ENCODE results near the gene SLC25A21. TPM values are rescaled to one million over a fixed set of nuclear protein-coding genes. Genes with fewer than 3 reads are reported as not detected.

The SLC25A21 gene
- total and polyA plus RNA-seq, 2 of the 13 experiments (the other 11 are each of a cell fraction or from before 2014, with no cell fraction given), result 1.9 to 2.9 TPM

- TF ChIP-seq SOX6 (IDR thresholded peaks at IDR 0.05) (no peak), SOX6 (CRISPR knock-in tag; IDR thresholded peaks at IDR 0.05) (0 out of 2 replicates have a peak, but pooled peaks have one; percentile 20), TOE1 (CRISPR knock-in tag; IDR thresholded peaks at IDR 0.05) (no peak), ZNF275 (CRISPR knock-in tag; IDR thresholded peaks at IDR 0.05; ENCODE audit: borderline replicate concordance) (no peak), ZNF414 (CRISPR knock-in tag; IDR thresholded peaks at IDR 0.05) (no peak), CAMTA2 (CRISPR knock-in tag; IDR thresholded peaks at IDR 0.05; ENCODE audit: borderline replicate concordance) (no peak), NCOA5 (CRISPR knock-in tag; IDR thresholded peaks at IDR 0.05) (no peak), ZNF720 (CRISPR knock-in tag; IDR thresholded peaks at IDR 0.05) (no peak), ZNF574 (CRISPR knock-in tag; IDR thresholded peaks at IDR 0.05) (no peak), FOXJ3 (CRISPR knock-in tag; IDR thresholded peaks at IDR 0.05; ENCODE audit: borderline replicate concordance) (no peak), GATAD2A (CRISPR knock-in tag; IDR thresholded peaks at IDR 0.05) (peak; percentile 79), FOXP1 (IDR thresholded peaks at IDR 0.05) (no peak), FOXP1 (CRISPR knock-in tag; IDR thresholded peaks at IDR 0.05) (peak; percentile 81), ZNF143 (CRISPR knock-in tag; IDR thresholded peaks at IDR 0.05) (no peak), KAT2B (IDR thresholded peaks at IDR 0.05; ENCODE audit: borderline replicate concordance, low read depth, low read length) (no peak), EZH2 (conservative IDR thresholded peaks at IDR 0.05; ENCODE audit: low read depth, low read length) (no peak), NR2F1 (CRISPR knock-in tag; IDR thresholded peaks at IDR 0.05) (peak; percentile 63 to 95), YEATS2 (CRISPR knock-in tag; IDR thresholded peaks at IDR 0.05; ENCODE audit: borderline replicate concordance) (no peak), HHEX (CRISPR knock-in tag; IDR thresholded peaks at IDR 0.05) (no peak)
- TF ChIP-seq, protein P1, sequence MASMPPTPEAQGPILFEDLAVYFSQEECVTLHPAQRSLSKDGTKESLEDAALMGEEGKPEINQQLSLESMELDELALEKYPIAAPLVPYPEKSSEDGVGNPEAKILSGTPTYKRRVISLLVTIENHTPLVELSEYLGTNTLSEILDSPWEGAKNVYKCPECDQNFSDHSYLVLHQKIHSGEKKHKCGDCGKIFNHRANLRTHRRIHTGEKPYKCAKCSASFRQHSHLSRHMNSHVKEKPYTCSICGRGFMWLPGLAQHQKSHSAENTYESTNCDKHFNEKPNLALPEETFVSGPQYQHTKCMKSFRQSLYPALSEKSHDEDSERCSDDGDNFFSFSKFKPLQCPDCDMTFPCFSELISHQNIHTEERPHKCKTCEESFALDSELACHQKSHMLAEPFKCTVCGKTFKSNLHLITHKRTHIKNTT (CRISPR knock-in tag; IDR thresholded peaks at IDR 0.05), result no peak
- TF ChIP-seq, protein P2, sequence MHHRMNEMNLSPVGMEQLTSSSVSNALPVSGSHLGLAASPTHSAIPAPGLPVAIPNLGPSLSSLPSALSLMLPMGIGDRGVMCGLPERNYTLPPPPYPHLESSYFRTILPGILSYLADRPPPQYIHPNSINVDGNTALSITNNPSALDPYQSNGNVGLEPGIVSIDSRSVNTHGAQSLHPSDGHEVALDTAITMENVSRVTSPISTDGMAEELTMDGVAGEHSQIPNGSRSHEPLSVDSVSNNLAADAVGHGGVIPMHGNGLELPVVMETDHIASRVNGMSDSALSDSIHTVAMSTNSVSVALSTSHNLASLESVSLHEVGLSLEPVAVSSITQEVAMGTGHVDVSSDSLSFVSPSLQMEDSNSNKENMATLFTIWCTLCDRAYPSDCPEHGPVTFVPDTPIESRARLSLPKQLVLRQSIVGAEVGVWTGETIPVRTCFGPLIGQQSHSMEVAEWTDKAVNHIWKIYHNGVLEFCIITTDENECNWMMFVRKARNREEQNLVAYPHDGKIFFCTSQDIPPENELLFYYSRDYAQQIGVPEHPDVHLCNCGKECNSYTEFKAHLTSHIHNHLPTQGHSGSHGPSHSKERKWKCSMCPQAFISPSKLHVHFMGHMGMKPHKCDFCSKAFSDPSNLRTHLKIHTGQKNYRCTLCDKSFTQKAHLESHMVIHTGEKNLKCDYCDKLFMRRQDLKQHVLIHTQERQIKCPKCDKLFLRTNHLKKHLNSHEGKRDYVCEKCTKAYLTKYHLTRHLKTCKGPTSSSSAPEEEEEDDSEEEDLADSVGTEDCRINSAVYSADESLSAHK (CRISPR knock-in tag; IDR thresholded peaks at IDR 0.05; ENCODE audit: borderline replicate concordance), result no peak
- TF ChIP-seq, protein P3, sequence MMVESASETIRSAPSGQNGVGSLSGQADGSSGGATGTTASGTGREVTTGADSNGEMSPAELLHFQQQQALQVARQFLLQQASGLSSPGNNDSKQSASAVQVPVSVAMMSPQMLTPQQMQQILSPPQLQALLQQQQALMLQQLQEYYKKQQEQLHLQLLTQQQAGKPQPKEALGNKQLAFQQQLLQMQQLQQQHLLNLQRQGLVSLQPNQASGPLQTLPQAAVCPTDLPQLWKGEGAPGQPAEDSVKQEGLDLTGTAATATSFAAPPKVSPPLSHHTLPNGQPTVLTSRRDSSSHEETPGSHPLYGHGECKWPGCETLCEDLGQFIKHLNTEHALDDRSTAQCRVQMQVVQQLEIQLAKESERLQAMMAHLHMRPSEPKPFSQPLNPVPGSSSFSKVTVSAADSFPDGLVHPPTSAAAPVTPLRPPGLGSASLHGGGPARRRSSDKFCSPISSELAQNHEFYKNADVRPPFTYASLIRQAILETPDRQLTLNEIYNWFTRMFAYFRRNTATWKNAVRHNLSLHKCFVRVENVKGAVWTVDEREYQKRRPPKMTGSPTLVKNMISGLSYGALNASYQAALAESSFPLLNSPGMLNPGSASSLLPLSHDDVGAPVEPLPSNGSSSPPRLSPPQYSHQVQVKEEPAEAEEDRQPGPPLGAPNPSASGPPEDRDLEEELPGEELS (CRISPR knock-in tag; IDR thresholded peaks at IDR 0.05), result 0 out of 2 replicates have a peak, but pooled peaks have one; percentile 43
Observed at GRCh38 chr14:37201724-37202123, 29.3 kb upstream of the SLC25A21 start (continued).
